OCI-LY7 (cell line): ENCODE data around the gene CBFB.

Source experiments
- EZH2phosphoT487 ChIP-seq: fragments of 200-600 bp; sonication (generic); IDR thresholded peaks from 2 replicates; pipeline ENCODE4 v1.6.1; 2018; ENCODE audit warnings: low read depth, borderline replicate concordance, mild to moderate bottlenecking, mixed run types, antibody characterized with exemption, low read length, moderate library complexity, mixed read lengths
- TF ChIP-seq, protein P1 (sequence below): fragments of 200-600 bp; sonication (generic); conservative IDR thresholded peaks from 2 replicates; pipeline ENCODE4 v1.5.1; 2014; ENCODE audit warnings: mild to moderate bottlenecking, antibody characterized with exemption, low read length, moderate library complexity, mixed read lengths

DNA sequence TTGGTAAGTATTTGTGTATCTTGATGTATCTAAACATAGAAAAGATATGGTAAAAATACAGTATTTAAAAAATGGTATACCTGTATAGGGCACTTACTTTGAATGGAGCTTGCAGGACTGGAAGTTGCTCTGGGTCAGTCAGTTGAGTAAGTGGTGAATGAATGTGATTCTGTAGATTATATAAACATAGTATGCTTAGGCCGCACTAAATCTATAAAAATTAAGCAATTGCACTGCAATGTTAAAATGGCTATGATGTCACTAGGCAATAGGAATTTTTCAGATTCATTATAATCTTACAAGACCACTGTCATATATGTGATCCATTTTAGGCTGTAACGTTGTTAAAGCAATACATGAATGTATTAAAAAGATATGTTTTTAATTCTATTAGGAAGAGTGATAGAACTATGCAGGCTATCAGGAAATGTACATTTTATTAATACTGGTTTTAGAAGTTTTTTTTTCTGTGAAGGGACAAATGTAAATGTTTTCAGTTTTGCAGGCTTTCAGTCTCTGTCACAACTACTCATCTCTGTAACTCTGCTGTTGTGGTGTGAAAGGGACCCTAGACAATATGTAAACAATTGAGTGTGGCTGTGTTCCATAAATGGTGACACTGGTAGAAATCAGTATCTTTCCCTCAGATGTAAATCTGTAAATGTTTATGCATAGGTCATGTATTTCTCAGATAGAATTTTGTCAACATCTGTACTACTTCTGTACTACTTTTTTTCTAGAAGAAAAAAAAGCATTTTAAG, 10.5 kb downstream of the CBFB start:
- TF ChIP-seq, protein P1, sequence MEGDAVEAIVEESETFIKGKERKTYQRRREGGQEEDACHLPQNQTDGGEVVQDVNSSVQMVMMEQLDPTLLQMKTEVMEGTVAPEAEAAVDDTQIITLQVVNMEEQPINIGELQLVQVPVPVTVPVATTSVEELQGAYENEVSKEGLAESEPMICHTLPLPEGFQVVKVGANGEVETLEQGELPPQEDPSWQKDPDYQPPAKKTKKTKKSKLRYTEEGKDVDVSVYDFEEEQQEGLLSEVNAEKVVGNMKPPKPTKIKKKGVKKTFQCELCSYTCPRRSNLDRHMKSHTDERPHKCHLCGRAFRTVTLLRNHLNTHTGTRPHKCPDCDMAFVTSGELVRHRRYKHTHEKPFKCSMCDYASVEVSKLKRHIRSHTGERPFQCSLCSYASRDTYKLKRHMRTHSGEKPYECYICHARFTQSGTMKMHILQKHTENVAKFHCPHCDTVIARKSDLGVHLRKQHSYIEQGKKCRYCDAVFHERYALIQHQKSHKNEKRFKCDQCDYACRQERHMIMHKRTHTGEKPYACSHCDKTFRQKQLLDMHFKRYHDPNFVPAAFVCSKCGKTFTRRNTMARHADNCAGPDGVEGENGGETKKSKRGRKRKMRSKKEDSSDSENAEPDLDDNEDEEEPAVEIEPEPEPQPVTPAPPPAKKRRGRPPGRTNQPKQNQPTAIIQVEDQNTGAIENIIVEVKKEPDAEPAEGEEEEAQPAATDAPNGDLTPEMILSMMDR = no peak
- TF ChIP-seq EZH2phosphoT487 = no peak
